Fibroblast of villous mesenchyme (primary cell): ENCODE measurements around the gene VPS26B. TPM values are rescaled to one million over a fixed set of nuclear protein-coding genes. Genes with fewer than 3 reads are reported as not detected.
"Not testable (repeated sequence)": the region's sequence is repeated elsewhere in the genome, so short reads cannot be mapped to it uniquely, and the experiment has no call there.

ENCODE experiments used
- DNase-seq: peaks from one replicate; pipeline ENCODE4 v3.0.0-alpha.2; 2010; ENCODE audit warnings: low read depth
- H3K4me3 ChIP-seq: 2 replicates; pipeline ENCODE4 v1.5.1; 2011; ENCODE audit warnings: low read depth, mild to moderate bottlenecking, low read length
- total RNA-seq: library from RNA; depleted of rRNA; stranded (reverse); fragments of >200 nt; gene quantifications from 2 replicates; pipeline ENCODE4 v1.2.3, GENCODE V29; 2012
- TF ChIP-seq, protein P1 (sequence below): IDR thresholded peaks from 2 replicates; pipeline ENCODE4 v1.5.1; 2012; ENCODE audit warnings: low read depth, mild to moderate bottlenecking, low read length; ENCODE audit not compliant: insufficient read depth

The VPS26B gene
- total RNA-seq, 1 donor, result 41.5 TPM

DNA sequence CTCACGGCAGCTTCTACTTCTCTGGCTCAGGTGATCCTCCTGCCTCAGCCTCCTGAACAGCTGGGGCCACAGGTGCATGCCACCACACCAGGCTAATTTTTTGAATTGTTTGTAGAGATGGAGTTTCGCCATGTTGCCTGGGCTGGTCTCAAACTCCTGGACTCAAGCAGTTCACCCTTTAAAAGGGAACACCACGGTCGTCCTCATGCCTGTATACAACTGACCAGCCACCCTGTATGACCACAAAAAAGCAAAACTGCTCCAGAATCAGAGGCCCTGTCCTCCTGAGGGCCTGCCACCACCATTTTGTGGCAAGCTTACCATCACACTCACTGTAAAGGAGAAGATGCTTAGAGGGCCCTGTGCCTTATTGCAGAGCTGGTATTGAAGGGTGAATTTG is 53.9 kb downstream of the VPS26B start:
- TF ChIP-seq, protein P1, sequence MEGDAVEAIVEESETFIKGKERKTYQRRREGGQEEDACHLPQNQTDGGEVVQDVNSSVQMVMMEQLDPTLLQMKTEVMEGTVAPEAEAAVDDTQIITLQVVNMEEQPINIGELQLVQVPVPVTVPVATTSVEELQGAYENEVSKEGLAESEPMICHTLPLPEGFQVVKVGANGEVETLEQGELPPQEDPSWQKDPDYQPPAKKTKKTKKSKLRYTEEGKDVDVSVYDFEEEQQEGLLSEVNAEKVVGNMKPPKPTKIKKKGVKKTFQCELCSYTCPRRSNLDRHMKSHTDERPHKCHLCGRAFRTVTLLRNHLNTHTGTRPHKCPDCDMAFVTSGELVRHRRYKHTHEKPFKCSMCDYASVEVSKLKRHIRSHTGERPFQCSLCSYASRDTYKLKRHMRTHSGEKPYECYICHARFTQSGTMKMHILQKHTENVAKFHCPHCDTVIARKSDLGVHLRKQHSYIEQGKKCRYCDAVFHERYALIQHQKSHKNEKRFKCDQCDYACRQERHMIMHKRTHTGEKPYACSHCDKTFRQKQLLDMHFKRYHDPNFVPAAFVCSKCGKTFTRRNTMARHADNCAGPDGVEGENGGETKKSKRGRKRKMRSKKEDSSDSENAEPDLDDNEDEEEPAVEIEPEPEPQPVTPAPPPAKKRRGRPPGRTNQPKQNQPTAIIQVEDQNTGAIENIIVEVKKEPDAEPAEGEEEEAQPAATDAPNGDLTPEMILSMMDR, result no peak
- H3K4me3 ChIP-seq, result no peak overlapping the region
- no peak for DNase-seq

DNA sequence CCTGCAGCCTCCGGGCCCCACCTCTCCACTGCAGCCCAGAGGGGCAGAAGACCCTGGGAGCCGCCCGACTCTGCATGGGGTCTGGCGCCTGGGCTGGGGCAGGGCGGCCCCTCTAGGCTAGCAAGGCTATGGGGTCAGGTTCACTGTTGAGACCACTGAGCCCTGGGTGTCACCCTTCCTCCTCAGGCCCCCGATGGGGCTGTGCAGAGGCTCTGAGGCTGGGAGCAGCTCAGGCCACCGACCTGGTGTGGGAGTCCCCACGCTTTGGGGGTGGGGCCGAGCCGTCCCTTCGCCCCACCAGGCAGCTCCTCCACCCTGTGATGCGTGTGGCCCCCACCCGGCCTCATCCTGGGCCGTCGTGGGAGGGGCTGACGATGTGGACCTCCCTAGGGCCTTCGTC is 57.2 kb downstream of the VPS26B start:
- not testable (repeated sequence) for DNase-seq, H3K4me3 ChIP-seq

DNA sequence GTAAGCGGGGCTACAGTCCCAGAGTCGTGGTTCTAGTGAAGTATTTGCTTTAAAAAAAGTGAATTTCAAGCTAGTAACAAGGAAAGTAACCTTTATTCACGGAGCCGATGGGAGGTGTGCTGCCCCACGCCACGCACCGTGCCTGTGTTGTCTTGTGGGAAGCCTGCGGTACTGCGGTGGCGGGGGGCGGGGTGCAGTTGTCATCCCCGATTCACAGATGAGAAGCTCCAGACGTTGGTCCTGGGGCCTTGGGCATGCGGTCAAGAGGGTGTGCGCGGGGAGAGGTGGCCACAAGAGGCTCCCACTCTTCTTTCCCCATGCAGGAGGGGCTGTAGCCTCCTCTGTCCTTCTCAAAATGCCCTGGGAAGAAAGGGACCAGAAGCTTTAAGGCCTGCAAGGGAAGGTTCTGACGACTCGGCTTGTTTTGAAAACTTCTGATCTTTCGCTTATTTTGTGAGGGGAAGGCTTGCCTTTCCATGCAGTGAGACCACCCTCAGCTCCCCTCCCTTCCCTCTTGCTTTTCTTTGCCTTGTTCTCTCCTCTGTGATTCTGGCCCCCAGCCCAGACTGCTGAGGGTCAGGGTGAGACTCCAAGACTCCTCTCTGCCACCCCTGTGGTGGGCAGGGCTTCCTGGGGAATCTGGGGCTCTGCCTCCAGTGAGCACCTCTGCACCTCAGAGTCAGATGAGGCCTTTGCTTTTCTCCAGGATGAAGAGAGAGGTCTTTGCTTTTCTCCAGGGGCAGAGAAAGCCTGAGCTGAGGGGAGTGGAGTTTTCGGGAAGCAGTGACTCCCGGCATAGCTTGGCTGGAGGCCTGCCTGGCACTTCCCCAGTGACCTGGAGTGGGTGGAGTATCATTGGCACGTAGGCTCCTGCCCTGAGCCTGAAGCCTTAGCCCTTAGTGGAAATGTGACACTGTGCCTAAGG is 57.9 kb downstream of the VPS26B start:
- TF ChIP-seq, protein P1, result no peak
- no peak for DNase-seq
- no peak overlapping the region for H3K4me3 ChIP-seq

DNA sequence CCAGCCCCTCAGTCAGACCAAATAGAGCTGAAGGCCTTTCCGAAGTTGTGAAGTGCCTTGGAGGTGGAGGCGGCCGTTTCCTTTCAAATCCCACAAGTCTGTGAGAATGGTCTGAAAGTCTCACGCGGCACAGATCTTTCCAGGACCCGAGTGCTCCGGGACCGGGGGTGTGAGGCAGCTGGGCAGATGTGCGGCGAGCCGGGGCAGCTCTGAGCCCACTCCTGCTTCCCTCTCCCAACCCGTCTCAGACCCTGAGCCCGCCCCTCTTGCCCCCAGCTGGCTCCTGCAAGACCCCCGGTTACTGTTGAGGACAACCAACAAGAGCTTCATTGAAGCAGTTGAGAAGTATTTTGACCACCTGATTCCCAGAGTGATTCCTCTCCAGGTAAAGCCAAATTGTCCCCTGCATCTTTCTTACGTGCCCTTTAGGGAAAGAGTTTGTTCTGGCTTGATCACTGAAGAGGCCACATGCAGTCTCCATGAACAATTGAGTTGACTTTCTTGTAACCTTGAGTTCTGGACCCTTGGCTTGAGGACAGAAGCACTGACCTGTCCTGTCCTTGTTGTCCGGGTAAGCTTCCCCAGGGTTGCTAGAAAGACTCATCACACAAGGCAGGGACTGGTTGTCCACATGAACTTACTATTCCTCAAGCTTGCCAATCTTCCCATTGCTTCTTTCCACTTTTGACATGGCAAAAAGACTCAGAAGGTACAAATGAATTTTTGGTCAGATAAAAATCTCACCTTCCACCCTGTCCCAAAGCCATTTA is 59.2 kb downstream of the VPS26B start:
- TF ChIP-seq, protein P1, result no peak
- H3K4me3 ChIP-seq, result no peak overlapping the region
- no peak for DNase-seq

DNA sequence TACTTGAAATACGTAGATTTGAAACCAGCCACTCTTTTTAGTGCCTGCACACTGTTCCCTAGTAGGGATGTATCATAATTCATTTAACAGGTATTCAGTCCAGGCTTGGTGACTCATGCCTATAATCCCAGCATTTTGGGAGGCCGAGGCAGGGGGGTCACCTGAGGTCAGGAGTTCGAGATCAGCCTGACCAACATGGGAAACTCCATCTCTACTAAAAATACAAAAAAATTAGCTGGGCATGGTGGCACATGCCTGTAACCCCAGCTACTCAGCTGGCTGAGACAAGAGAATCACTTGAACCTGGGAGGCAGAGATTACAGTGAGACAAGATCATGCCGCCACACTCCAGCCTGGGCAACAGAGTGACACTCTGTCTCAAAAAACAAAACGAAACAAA is 59.9 kb downstream of the VPS26B start:
- not testable (repeated sequence) for H3K4me3 ChIP-seq, DNase-seq

DNA sequence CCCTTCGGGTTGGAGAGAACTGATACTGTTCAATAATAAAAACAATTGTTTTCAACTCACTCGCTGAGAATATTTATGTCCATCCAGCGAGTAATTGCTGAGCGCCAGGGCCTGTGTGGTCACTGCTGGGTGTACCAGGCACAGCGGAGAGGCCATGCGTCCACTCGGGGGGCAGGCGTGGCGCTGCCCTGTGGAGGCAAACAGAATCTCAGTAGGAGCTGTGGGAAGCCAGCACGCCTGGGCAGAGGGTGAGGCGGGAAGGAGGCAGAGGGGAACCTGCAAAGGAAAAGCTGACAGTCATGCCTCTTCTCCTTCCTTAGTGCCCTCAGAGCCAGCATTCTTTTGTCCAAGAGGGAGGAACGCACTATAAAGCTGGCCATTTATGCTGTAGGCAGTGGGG is 63.1 kb downstream of the VPS26B start:
- no peak for DNase-seq
- TF ChIP-seq, protein P1, result no peak
- no peak overlapping the region for H3K4me3 ChIP-seq

DNA sequence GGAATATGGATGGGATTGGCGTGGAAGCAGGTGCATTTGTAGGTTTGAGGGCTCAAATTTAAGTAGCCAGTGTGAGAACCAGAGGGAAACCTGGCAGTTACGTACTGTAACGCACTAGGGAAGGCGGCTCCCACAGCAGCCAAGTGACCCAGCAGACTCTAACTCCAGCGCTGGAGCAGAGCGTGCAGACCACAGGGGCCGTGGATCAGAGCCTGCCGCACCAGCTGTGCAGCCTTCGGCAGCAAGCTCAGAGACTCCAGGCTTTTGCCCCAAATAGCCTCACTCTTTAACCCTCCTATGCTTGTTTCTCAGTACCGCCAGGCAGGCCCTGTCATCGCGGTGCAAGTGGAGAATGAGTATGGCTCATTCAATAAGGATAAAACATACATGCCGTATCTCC is 64.0 kb downstream of the VPS26B start:
- TF ChIP-seq, protein P1, result no peak
- H3K4me3 ChIP-seq, result no peak overlapping the region
- no peak for DNase-seq
